GM12874 (cell line): Measurements from ENCODE around the gene GTPBP4.

Source experiments
- CTCF ChIP-seq: IDR thresholded peaks from 2 replicates; pipeline ENCODE4 v1.5.1; 2011; ENCODE audit warnings: low read depth, mild to moderate bottlenecking, control low read depth, low read length, moderate library complexity; ENCODE audit not compliant: insufficient read depth

GTPBP4 gene

GRCh38 chr10:1054684-1055083 lies 66.5 kb downstream of the GTPBP4 start:
- TF ChIP-seq CTCF: no peak

- TF ChIP-seq CTCF: no peak
Observed at GRCh38 chr10:1056326-1057105, 68.3 kb downstream of the GTPBP4 start, which contains the start of gene WDR37. TSS of gene WDR37 (plus strand) at chr10:1056385. CDS start at chr10:1072156, 15,771 bp downstream.

GRCh38 chr10:1057106-1057657 lies 68.9 kb downstream of the GTPBP4 start:
- TF ChIP-seq CTCF: no peak

GRCh38 chr10:1058017-1058416 lies 69.8 kb downstream of the GTPBP4 start:
- no peak for TF ChIP-seq CTCF

GRCh38 chr10:1059902-1060301 lies 71.7 kb downstream of the GTPBP4 start:
- no peak for TF ChIP-seq CTCF

- TF ChIP-seq CTCF: no peak
Observed at GRCh38 chr10:1061930-1062774, 73.9 kb downstream of the GTPBP4 start.

- no peak for TF ChIP-seq CTCF
Observed at GRCh38 chr10:1063232-1063865, 75.1 kb downstream of the GTPBP4 start.
